SK-N-SH treated with all-trans-retinoic acid at 6 μM for 48 hours (cell line): ENCODE data around the gene DDX10.

Source experiments
- ATAC-seq: fragments of 200-7000 bp; cut with Tn5 transposase; 3 replicates; pipeline ENCODE4 v1.9.1; 2020; ENCODE audit warnings: mild to moderate bottlenecking, moderate library complexity
- ARNTL ChIP-seq: fragments of 450-650 bp; formaldehyde crosslinking; IDR thresholded peaks from 2 replicates; pipeline ENCODE4 v1.5.0; 2020; ENCODE audit warnings: low read depth, mild to moderate bottlenecking, moderate library complexity, borderline replicate concordance
- BACH2 ChIP-seq: fragments of 250-450 bp; sonication (Bioruptor Pico); IDR thresholded peaks from 2 replicates; pipeline ENCODE4 v1.9.0; 2021; ENCODE audit warnings: mild to moderate bottlenecking, borderline replicate concordance
- CSDC2 ChIP-seq: fragments of 250-450 bp; sonication (Bioruptor Pico); IDR thresholded peaks from 2 replicates; pipeline ENCODE4 v1.5.0; 2020; ENCODE audit warnings: mild to moderate bottlenecking, moderate library complexity
- CSRNP3 ChIP-seq: fragments of 250-450 bp; sonication (Bioruptor Pico); IDR thresholded peaks from 2 replicates; pipeline ENCODE4 v1.5.1; 2021; ENCODE audit warnings: mild to moderate bottlenecking, moderate library complexity
- ESRRG ChIP-seq: fragments of 250-450 bp; sonication (Bioruptor Pico); IDR thresholded peaks from 2 replicates; pipeline ENCODE4 v1.6.1; 2021; ENCODE audit warnings: mild to moderate bottlenecking
- GLIS3 ChIP-seq: fragments of 250-450 bp; sonication (Bioruptor Pico); IDR thresholded peaks from 2 replicates; pipeline ENCODE4 v1.5.0; 2020; ENCODE audit warnings: mild to moderate bottlenecking, moderate library complexity
- ISL1 ChIP-seq: fragments of 250-450 bp; sonication (Bioruptor Pico); IDR thresholded peaks from 2 replicates; pipeline ENCODE4 v2.1.2; 2022; ENCODE audit warnings: mild to moderate bottlenecking, moderate library complexity
- OSR1 ChIP-seq: fragments of 250-450 bp; sonication (Bioruptor Pico); IDR thresholded peaks from 2 replicates; pipeline ENCODE4 v1.8.0; 2022; ENCODE audit warnings: moderate library complexity, mild to moderate bottlenecking, inconsistent platforms
- PPARA ChIP-seq: fragments of 250-450 bp; sonication (Bioruptor Pico); IDR thresholded peaks from 2 replicates; pipeline ENCODE4 v1.5.0; 2020; ENCODE audit warnings: mild to moderate bottlenecking, borderline replicate concordance
- RARB ChIP-seq: fragments of 250-450 bp; sonication (Bioruptor Pico); IDR thresholded peaks from 2 replicates; pipeline ENCODE4 v1.8.0; 2021; ENCODE audit warnings: mild to moderate bottlenecking, moderate library complexity
- SNAI2 ChIP-seq: fragments of 250-450 bp; sonication (Bioruptor Pico); IDR thresholded peaks from 2 replicates; pipeline ENCODE4 v1.5.0; 2020; ENCODE audit warnings: mild to moderate bottlenecking, moderate library complexity
- TCF4 ChIP-seq: fragments of 250-450 bp; sonication (Bioruptor Pico); IDR thresholded peaks from 2 replicates; pipeline ENCODE4 v1.8.0; 2021; ENCODE audit warnings: mild to moderate bottlenecking, moderate library complexity, borderline replicate concordance
- TOX ChIP-seq: fragments of 250-450 bp; sonication (Bioruptor Pico); IDR thresholded peaks from 2 replicates; pipeline ENCODE4 v1.8.0; 2021; ENCODE audit warnings: mild to moderate bottlenecking, moderate library complexity, borderline replicate concordance
- ZC3H10 ChIP-seq: fragments of 250-450 bp; sonication (Bioruptor Pico); IDR thresholded peaks from 2 replicates; pipeline ENCODE4 v1.5.1; 2021; ENCODE audit warnings: mild to moderate bottlenecking, moderate library complexity
- ZFP30 ChIP-seq: fragments of 450-650 bp; formaldehyde crosslinking; IDR thresholded peaks from 2 replicates; pipeline ENCODE4 v1.5.0; 2022; ENCODE audit warnings: mild to moderate bottlenecking, moderate library complexity
- ZNF565 ChIP-seq: fragments of 450-650 bp; formaldehyde crosslinking; conservative IDR thresholded peaks from 2 replicates; pipeline ENCODE4 v1.5.0; 2020; ENCODE audit warnings: low read depth, mild to moderate bottlenecking, moderate library complexity
- ZNF8 ChIP-seq: fragments of 450-650 bp; formaldehyde crosslinking; IDR thresholded peaks from 2 replicates; pipeline ENCODE4 v1.5.0; 2020; ENCODE audit warnings: mild to moderate bottlenecking, moderate library complexity
- TF ChIP-seq, protein P1 (sequence below): fragments of 250-450 bp; sonication (Bioruptor Pico); IDR thresholded peaks from 2 replicates; pipeline ENCODE4 v1.8.0; 2021; ENCODE audit warnings: low read depth, mild to moderate bottlenecking, moderate library complexity, borderline replicate concordance
- TF ChIP-seq, protein P2 (sequence below): fragments of 250-450 bp; sonication (Bioruptor Pico); IDR thresholded peaks from 2 replicates; pipeline ENCODE4 v1.8.0; 2020; ENCODE audit warnings: mild to moderate bottlenecking, moderate library complexity, borderline replicate concordance
- TF ChIP-seq, protein P3 (sequence below): fragments of 250-450 bp; sonication (Bioruptor Pico); IDR thresholded peaks from 2 replicates; pipeline ENCODE4 v1.5.0; 2020; ENCODE audit warnings: mild to moderate bottlenecking, moderate library complexity
- TF ChIP-seq, protein P4 (sequence below): fragments of 250-450 bp; sonication (Bioruptor Pico); IDR thresholded peaks from 2 replicates; pipeline ENCODE4 v1.5.1; 2020; ENCODE audit warnings: low read depth, mild to moderate bottlenecking, moderate library complexity

DDX10 gene

DNA sequence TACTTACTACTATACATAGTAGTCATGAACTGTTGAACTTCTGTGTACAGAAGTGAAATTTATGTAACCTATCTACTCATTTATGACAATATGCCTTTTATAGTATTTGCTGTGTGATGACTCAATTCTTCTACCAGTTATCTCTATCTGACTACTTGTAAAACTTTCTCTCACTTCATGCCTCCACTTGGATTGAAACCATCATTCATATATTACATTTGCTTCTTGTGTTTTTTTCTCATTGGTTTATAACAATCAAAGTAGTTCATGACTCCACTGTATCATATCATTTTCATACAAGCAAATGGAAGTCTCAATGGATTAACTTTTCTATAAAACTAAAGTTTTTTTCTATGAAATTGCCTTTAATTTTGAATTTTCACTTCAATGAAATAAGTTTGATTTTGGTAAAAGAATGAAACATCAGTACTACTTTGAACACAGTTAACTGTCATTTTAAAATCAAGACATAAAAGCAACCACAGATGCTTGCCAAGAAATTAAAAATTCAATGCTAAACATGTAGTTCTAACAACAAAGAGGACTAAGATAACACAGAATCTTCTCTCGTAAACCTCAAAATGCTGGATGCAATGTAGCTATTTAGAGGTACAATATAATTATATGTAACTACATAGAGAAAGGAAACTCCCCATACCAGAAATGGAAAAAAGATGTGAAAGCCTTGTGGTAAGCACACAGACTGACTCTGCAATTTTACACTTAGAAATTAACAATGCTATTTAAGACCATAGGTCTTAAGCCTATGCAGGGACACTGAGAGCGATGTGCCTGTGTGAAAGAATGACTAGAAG is 43.7 kb upstream of the DDX10 start:
- no peak for ATAC-seq
- TF ChIP-seq GLIS3 (CRISPR knock-in tag) = no peak
- no peak for TF ChIP-seq ZNF565 (CRISPR knock-in tag)
- no peak for TF ChIP-seq ZNF8
- TF ChIP-seq ARNTL (CRISPR knock-in tag) = no peak
- no peak for TF ChIP-seq OSR1
- TF ChIP-seq TOX (CRISPR knock-in tag) = no peak
- TF ChIP-seq RARB (CRISPR knock-in tag) = no peak
- no peak for TF ChIP-seq TCF4
- no peak for TF ChIP-seq ZFP30
- no peak for TF ChIP-seq PPARA (CRISPR knock-in tag)

DNA sequence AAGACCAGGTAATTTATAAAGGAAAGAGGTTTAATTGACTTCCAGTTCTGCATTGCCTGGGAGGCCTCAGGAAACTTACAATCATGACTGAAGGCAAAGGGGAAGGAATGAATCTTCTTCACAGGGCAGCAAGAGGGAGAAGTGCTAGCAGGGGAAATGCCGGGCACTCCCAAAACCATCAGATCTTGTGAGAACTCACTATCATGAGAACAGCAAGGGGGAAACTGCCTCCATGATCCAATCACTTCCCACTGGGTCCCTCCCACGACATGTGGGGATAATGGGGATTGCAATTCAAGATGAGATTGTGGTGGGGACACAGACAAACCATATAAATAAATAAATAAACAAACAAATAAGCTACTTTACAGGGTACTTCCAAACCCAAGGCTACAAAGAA is 42.5 kb upstream of the DDX10 start:
- TF ChIP-seq ZFP30 (no peak), SNAI2 (no peak), TOX (CRISPR knock-in tag) (no peak), TCF4 (no peak), ISL1 (CRISPR knock-in tag) (no peak), CSDC2 (no peak), OSR1 (no peak), GLIS3 (CRISPR knock-in tag) (no peak), BACH2 (CRISPR knock-in tag) (no peak), RARB (CRISPR knock-in tag) (no peak), CSRNP3 (CRISPR knock-in tag) (no peak), ZNF565 (CRISPR knock-in tag) (no peak), ARNTL (CRISPR knock-in tag) (no peak), ZC3H10 (CRISPR knock-in tag) (no peak), PPARA (CRISPR knock-in tag) (no peak), ESRRG (no peak)
- TF ChIP-seq, protein P1, sequence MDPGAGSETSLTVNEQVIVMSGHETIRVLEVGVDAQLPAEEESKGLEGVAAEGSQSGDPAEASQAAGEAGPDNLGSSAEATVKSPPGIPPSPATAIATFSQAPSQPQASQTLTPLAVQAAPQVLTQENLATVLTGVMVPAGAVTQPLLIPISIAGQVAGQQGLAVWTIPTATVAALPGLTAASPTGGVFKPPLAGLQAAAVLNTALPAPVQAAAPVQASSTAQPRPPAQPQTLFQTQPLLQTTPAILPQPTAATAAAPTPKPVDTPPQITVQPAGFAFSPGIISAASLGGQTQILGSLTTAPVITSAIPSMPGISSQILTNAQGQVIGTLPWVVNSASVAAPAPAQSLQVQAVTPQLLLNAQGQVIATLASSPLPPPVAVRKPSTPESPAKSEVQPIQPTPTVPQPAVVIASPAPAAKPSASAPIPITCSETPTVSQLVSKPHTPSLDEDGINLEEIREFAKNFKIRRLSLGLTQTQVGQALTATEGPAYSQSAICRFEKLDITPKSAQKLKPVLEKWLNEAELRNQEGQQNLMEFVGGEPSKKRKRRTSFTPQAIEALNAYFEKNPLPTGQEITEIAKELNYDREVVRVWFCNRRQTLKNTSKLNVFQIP = no peak
- TF ChIP-seq, protein P2, sequence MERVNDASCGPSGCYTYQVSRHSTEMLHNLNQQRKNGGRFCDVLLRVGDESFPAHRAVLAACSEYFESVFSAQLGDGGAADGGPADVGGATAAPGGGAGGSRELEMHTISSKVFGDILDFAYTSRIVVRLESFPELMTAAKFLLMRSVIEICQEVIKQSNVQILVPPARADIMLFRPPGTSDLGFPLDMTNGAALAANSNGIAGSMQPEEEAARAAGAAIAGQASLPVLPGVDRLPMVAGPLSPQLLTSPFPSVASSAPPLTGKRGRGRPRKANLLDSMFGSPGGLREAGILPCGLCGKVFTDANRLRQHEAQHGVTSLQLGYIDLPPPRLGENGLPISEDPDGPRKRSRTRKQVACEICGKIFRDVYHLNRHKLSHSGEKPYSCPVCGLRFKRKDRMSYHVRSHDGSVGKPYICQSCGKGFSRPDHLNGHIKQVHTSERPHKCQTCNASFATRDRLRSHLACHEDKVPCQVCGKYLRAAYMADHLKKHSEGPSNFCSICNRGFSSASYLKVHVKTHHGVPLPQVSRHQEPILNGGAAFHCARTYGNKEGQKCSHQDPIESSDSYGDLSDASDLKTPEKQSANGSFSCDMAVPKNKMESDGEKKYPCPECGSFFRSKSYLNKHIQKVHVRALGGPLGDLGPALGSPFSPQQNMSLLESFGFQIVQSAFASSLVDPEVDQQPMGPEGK (CRISPR knock-in tag) = no peak
- TF ChIP-seq, protein P3, sequence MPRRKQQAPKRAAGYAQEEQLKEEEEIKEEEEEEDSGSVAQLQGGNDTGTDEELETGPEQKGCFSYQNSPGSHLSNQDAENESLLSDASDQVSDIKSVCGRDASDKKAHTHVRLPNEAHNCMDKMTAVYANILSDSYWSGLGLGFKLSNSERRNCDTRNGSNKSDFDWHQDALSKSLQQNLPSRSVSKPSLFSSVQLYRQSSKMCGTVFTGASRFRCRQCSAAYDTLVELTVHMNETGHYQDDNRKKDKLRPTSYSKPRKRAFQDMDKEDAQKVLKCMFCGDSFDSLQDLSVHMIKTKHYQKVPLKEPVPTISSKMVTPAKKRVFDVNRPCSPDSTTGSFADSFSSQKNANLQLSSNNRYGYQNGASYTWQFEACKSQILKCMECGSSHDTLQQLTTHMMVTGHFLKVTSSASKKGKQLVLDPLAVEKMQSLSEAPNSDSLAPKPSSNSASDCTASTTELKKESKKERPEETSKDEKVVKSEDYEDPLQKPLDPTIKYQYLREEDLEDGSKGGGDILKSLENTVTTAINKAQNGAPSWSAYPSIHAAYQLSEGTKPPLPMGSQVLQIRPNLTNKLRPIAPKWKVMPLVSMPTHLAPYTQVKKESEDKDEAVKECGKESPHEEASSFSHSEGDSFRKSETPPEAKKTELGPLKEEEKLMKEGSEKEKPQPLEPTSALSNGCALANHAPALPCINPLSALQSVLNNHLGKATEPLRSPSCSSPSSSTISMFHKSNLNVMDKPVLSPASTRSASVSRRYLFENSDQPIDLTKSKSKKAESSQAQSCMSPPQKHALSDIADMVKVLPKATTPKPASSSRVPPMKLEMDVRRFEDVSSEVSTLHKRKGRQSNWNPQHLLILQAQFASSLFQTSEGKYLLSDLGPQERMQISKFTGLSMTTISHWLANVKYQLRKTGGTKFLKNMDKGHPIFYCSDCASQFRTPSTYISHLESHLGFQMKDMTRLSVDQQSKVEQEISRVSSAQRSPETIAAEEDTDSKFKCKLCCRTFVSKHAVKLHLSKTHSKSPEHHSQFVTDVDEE (CRISPR knock-in tag) = no peak
- TF ChIP-seq, protein P4, sequence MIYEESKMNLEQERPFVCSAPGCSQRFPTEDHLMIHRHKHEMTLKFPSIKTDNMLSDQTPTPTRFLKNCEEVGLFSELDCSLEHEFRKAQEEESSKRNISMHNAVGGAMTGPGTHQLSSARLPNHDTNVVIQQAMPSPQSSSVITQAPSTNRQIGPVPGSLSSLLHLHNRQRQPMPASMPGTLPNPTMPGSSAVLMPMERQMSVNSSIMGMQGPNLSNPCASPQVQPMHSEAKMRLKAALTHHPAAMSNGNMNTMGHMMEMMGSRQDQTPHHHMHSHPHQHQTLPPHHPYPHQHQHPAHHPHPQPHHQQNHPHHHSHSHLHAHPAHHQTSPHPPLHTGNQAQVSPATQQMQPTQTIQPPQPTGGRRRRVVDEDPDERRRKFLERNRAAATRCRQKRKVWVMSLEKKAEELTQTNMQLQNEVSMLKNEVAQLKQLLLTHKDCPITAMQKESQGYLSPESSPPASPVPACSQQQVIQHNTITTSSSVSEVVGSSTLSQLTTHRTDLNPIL = no peak
- no peak for ATAC-seq
